Measurements from ENCODE around the gene CDH2. TPM values are rescaled to one million over a fixed set of nuclear protein-coding genes. Genes with fewer than 3 reads are reported as not detected.

The CDH2 gene
- total and polyA plus RNA-seq, 2 donors (not counting 1 experiment from before 2014, with no cell fraction given): 2.0 to 15.3 TPM

- H3K4me3 ChIP-seq (replicated peaks in 1 of 4; ENCODE audit: control extremely low read depth in 1 of 4, insufficient read depth in 1 of 4, low read depth in 3 of 4, low read length in 4 of 4): no peak overlapping the region
- H3K4me2 ChIP-seq (ENCODE audit: extremely low read depth, insufficient read depth, low read length): no peak overlapping the region
- no peaks in the 10 kb centered on the region for H3K27me3 ChIP-seq (ENCODE audit: control insufficient read depth, insufficient read depth, low read length)
- no peaks in the 10 kb centered on the region for H3K36me3 ChIP-seq (ENCODE audit: control insufficient read depth, insufficient read depth, low read length)
- no peak overlapping the region for H2AFZ ChIP-seq (ENCODE audit: low read length)
- H3K4me1 ChIP-seq (ENCODE audit: control insufficient read depth, extremely low read depth, insufficient read depth, low read length): no peaks in the 10 kb centered on the region
- no peaks in the 10 kb centered on the region for H4K20me1 ChIP-seq (ENCODE audit: control insufficient read depth, extremely low read depth, insufficient read depth, low read length)
- H3K9ac ChIP-seq (ENCODE audit: insufficient read depth, low read length): no peak overlapping the region
- no peaks in the 10 kb centered on the region for H3K9me3 ChIP-seq (ENCODE audit: control insufficient read depth, insufficient read depth, low read depth, low read length)
- peak in 1 of 2 donors; percentile 56 for DNase-seq (ENCODE audit: low read depth in 2 of 2)
- H3K79me2 ChIP-seq (ENCODE audit: control insufficient read depth, insufficient read depth, low read length): no peaks in the 10 kb centered on the region
- no peak overlapping the region for H3K27ac ChIP-seq (ENCODE audit: insufficient read depth, low read length)
- TF ChIP-seq CTCF (conservative IDR thresholded peaks at IDR 0.05 in 1 of 2, IDR thresholded peaks at IDR 0.05 in 1 of 2; ENCODE audit: low read depth in 1 of 2, low read length in 2 of 2) (no peak), EZH2 (IDR thresholded peaks at IDR 0.05; ENCODE audit: low read length, missing control alignments) (no peak)
Measured at GRCh38 chr18:27991391-27991790, 185.5 kb downstream of the CDH2 start.

- Histone ChIP-seq H3K4me2 (ENCODE audit: extremely low read depth, insufficient read depth, low read length) (no peak overlapping the region), H3K36me3 (ENCODE audit: control insufficient read depth, insufficient read depth, low read length) (no peaks in the 10 kb centered on the region)
- TF ChIP-seq EZH2 (IDR thresholded peaks at IDR 0.05; ENCODE audit: low read length, missing control alignments): no peak
- no peak for TF ChIP-seq CTCF (conservative IDR thresholded peaks at IDR 0.05 in 1 of 2, IDR thresholded peaks at IDR 0.05 in 1 of 2; ENCODE audit: low read depth in 1 of 2, low read length in 2 of 2)
Measured at GRCh38 chr18:27985832-27986231, 191.1 kb downstream of the CDH2 start.

GRCh38 chr18:27983780-27984179, 193.2 kb downstream of the CDH2 start:
- Histone ChIP-seq H3K9ac (ENCODE audit: insufficient read depth, low read length) (no peak overlapping the region), H3K4me3 (replicated peaks in 1 of 4; ENCODE audit: control extremely low read depth in 1 of 4, insufficient read depth in 1 of 4, low read depth in 3 of 4, low read length in 4 of 4) (no peak overlapping the region)

More at GRCh38 chr18:27985832-27986231, 191.1 kb downstream of the CDH2 start:
- no peak for DNase-seq (ENCODE audit: low read depth in 2 of 2)
- no peaks in the 10 kb centered on the region for H3K9me3 ChIP-seq (ENCODE audit: control insufficient read depth, insufficient read depth, low read depth, low read length)
- H4K20me1 ChIP-seq (ENCODE audit: control insufficient read depth, extremely low read depth, insufficient read depth, low read length): no peaks in the 10 kb centered on the region
- H3K27me3 ChIP-seq (ENCODE audit: control insufficient read depth, insufficient read depth, low read length): no peaks in the 10 kb centered on the region
- H3K27ac ChIP-seq (ENCODE audit: insufficient read depth, low read length): no peak overlapping the region
- no peak overlapping the region for H3K9ac ChIP-seq (ENCODE audit: insufficient read depth, low read length)
- H3K4me1 ChIP-seq (ENCODE audit: control insufficient read depth, extremely low read depth, insufficient read depth, low read length): no peaks in the 10 kb centered on the region
- no peak overlapping the region for H2AFZ ChIP-seq (ENCODE audit: low read length)
- H3K79me2 ChIP-seq (ENCODE audit: control insufficient read depth, insufficient read depth, low read length): no peaks in the 10 kb centered on the region
- H3K4me3 ChIP-seq (replicated peaks in 1 of 4; ENCODE audit: control extremely low read depth in 1 of 4, insufficient read depth in 1 of 4, low read depth in 3 of 4, low read length in 4 of 4): no peak overlapping the region

More at GRCh38 chr18:27983780-27984179, 193.2 kb downstream of the CDH2 start:
- no peaks in the 10 kb centered on the region for H3K4me1 ChIP-seq (ENCODE audit: control insufficient read depth, extremely low read depth, insufficient read depth, low read length)
- H3K9me3 ChIP-seq (ENCODE audit: control insufficient read depth, insufficient read depth, low read depth, low read length): no peaks in the 10 kb centered on the region
- no peak overlapping the region for H3K27ac ChIP-seq (ENCODE audit: insufficient read depth, low read length)
- TF ChIP-seq EZH2 (IDR thresholded peaks at IDR 0.05; ENCODE audit: low read length, missing control alignments) (no peak), CTCF (conservative IDR thresholded peaks at IDR 0.05 in 1 of 2, IDR thresholded peaks at IDR 0.05 in 1 of 2; ENCODE audit: low read depth in 1 of 2, low read length in 2 of 2) (no peak)
- H3K27me3 ChIP-seq (ENCODE audit: control insufficient read depth, insufficient read depth, low read length): no peaks in the 10 kb centered on the region
- no peaks in the 10 kb centered on the region for H3K36me3 ChIP-seq (ENCODE audit: control insufficient read depth, insufficient read depth, low read length)
- H4K20me1 ChIP-seq (ENCODE audit: control insufficient read depth, extremely low read depth, insufficient read depth, low read length): no peaks in the 10 kb centered on the region
- no peaks in the 10 kb centered on the region for H3K79me2 ChIP-seq (ENCODE audit: control insufficient read depth, insufficient read depth, low read length)
- no peak overlapping the region for H2AFZ ChIP-seq (ENCODE audit: low read length)
- DNase-seq (ENCODE audit: low read depth in 2 of 2): no peak
- H3K4me2 ChIP-seq (ENCODE audit: extremely low read depth, insufficient read depth, low read length): no peak overlapping the region
